Erythroblast (primary cell): ENCODE results near the gene AGMO.

Experiments used
- GATA1 ChIP-seq: IDR thresholded peaks from 2 replicates; pipeline ENCODE4 v1.6.1; 2011; ENCODE audit warnings: low read depth, mild to moderate bottlenecking, control low read depth, low read length, moderate library complexity
- POLR2A ChIP-seq: IDR thresholded peaks from 2 replicates; pipeline ENCODE4 v1.6.1; 2011; ENCODE audit warnings: mild to moderate bottlenecking, low read length

DNA sequence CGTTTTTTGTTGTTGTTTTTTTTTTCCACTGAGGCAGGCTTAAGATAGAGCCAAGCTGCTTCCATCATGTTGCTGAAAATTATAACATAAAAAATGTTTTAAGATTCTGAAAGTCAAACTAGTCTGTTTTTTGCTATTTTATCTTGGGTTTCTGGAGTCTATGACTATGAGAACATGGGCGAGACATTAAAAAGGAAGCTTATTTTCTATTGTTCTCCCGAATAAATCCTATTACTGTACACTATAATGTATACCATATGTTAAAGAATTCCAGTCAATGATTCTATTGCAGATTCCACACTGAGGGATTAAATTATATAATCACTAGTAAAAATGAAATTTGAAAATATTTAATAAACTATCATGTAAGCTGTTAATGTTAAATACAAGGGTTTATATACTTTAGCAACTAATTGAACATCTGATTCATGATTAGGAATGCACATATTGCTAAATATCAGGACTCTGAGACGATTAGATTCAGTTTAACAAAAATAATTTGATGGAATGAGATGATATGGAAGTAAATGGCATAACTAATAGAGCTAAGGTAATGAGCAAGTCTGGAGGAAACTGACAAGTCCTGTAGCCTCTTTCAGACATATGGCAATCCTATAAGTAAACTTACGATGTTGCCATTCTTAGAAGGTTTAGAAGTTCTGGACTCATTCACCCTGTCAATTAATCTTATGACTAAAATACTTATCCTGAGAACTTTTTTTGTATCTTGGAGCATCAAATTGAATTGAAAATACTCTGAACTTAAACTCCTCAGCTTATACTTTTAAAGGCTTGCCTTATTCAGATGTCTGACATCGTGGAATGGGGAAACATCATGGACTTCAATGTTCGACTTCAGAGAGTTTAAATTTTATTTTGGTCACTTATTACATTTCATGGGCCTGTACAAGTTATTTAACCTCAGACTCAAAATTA is 364.5 kb downstream of the AGMO start:
- TF ChIP-seq POLR2A (no peak), GATA1 (no peak)
